NCI-H2196 (cell line): Measurements from ENCODE around the gene GRAMD1B.
"Not testable (repeated sequence)": the region's sequence is repeated elsewhere in the genome, so short reads cannot be mapped to it uniquely, and the experiment has no call there.

Experiments
- DNase-seq: peaks from one replicate; lab custom pipeline; 2025; ENCODE audit not compliant: unreplicated experiment; lab: John Stamatoyannopoulos, UW

GRAMD1B gene

GRCh38 chr11:123624974-123625373 lies 194.9 kb downstream of the GRAMD1B start:
- no peak for DNase-seq

- DNase-seq = no peak
These were observed 199.0 kb downstream of the GRAMD1B start for GRCh38 chr11:123628936-123629683.

- DNase-seq = no peak
These were observed 200.1 kb downstream of the GRAMD1B start for GRCh38 chr11:123630126-123630608.

- DNase-seq = no peak
These were observed 210.0 kb downstream of the GRAMD1B start for GRCh38 chr11:123640029-123640428.

DNA sequence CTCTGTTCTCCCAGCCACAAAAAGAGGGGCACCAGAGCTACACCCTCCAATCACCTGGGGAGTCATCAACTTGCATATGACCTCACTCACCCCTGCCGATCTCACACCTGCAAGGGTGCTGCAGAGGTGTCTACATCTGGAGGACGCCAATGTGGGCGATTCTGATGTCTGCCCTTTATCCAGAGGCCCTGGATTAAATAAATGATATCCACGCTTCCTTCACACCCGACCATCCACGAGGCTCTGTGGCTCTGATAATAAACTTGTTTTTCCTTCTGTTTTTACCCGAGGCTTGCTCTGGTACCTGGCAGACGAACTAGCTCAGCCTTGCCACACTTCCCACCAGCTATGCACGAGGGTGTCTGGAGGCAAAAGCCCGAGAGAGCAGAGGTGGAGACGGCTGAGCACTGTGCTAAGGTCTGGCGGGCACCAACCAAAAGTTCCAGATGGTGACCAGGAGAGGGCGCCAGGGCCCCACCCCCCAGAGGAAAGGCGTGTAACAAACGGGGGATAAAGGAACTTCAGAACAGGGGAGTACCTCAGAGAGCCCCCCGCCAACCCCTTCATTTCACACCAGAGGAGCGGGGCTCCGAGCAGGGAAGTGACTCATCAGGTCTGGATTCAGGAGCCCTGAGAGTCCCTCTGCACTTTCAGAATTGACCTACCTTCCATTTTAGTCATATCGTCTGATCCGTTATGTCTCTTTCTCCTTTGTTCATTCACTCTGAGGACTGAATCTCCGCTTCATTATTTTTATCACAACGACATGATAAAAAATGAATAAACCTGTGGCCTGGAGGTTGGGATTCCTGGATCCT lies 210.8 kb downstream of the GRAMD1B start:
- peak; percentile 19 for DNase-seq

GRCh38 chr11:123641495-123641840 lies 211.4 kb downstream of the GRAMD1B start:
- no peak for DNase-seq

DNA sequence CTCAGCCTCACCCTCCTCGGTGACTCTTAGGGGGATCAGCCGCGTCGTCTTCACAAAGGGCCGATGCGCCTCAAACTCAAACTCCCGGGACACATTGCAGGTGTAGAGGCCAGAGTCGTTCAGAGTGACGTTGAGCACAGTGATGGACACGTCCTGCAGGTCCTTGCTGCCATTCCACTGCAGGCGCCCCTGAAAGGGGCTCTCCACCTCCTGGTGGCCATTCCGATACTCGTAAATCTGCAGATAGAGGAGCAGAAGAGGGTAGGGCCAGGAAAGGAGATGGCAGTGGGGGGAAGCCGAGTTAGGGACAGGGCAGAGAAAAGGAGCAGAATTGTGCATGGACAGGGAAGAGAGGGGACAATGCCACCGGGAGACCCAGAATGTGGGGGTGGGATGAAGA lies 212.4 kb downstream of the GRAMD1B start:
- DNase-seq = no peak

GRCh38 chr11:123645286-123645975 lies 215.4 kb downstream of the GRAMD1B start:
- no peak for DNase-seq

DNA sequence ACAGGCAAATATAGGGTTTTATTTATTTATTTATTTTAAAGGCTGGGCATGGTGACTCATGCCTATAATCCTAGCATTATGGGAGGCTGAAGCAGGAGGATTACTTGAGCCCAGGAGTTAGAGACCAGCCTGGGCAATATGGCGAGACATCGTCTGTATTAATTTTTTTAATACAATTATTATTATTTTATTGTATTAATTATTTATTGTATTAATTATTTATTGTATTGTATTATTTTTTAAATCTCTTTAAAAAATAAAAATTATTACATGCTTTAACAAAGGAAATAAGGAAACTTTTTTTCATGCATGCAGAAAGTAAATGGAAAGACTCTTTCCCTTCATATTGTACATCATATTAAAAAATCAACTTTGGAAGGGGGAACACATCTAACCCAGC lies 220.8 kb downstream of the GRAMD1B start:
- no peak for DNase-seq

GRCh38 chr11:123652599-123652998 lies 222.5 kb downstream of the GRAMD1B start:
- DNase-seq = no peak

DNA sequence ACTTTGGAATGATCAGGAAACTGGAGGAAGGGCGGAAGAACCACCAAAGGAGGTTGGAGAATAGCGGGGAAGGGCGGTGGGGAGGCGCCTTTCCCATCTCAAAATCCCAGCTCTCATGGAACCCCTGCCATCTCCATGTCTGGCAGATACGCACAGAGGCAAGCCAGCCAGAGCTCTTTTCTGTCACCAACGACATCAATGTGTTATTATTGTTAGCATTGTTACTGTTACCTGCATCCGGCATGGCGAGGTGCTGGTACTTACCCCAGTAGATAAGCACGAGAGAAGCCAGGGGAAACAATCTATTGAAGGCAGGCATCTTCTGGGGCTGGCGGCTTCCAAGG lies 223.4 kb downstream of the GRAMD1B start:
- DNase-seq = no peak

DNA sequence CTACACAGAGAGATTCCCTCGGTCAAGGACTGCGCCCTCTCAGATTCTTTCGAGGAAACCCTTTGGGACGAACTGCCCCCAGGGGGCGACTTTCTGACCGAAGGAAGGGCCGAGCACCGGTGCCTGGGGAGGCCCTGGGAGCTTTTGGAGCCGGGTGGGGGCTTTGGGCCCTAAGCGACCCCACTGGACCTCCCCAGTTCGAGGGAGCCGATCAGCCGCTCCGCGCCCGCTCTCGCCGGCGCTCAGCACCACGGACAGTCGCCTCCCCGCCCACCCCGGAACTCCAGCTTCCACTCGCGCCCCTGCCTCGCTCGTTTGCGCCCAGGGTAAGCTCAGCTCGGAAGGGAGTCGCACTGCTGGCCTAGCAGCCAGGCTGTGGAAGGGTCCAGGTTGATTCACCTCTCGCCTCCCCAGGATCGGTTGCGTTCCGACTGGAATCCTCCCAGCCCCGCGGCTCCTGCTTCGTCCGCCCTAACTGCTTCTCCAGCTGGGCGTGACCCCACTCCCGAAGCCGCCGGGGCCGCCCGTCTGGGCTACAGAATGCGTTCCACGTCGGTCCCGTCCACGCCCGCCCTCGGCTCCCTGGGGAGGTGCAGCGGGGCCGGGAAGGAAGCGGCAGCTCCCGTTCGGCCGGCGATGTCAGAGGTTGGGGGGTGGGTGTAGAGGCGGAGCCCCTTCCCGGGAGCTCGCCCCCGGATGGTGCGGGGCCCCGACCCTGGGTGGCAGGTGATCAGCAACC lies 223.9 kb downstream of the GRAMD1B start:
- peak; percentile 42 for DNase-seq

GRCh38 chr11:123654566-123655081 lies 224.6 kb downstream of the GRAMD1B start, which contains the start of gene SCN3B:
Gene SCN3B (minus strand): TSS chr11:123654624. CDS start chr11:123653801, 823 bp downstream.
- peak; percentile 90 for DNase-seq

DNA sequence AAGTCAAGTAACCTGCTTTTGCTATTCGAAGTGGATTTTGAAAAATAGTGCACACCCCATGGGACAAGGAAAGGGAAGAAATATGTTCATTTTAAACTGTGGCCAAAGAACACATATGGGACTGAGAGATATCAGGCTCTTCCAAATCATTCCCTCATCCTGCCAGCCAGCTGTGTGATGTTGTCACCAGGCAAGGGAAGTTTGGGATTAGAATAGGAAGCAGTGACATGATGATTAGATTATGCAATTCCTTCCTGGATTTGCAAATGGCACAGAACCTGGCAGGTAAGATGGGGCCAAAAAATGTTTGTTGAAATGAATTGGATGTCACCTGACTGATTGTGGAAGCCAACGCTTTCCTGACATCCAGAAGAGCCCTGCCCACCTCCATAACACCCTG lies 229.2 kb downstream of the GRAMD1B start:
- DNase-seq = no peak

DNA sequence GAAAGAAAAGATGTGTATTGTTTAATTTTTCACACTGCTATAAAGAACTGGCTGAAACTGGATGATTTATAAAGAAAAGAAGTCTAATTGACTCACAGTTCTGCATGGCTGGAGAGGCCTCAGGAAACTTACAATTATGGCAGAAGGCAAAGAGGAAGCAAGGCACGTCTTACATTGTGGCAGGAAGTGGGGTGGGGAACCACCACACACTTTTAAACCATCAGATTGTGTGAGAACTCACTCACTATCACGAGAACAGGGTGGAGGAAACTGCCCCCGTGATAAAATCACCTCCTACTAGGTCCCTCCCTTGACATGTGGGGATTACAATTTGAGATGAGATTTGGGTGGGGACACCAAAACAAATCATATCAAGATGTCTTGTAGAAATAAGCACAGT lies 229.9 kb downstream of the GRAMD1B start:
- DNase-seq = not testable (repeated sequence)

DNA sequence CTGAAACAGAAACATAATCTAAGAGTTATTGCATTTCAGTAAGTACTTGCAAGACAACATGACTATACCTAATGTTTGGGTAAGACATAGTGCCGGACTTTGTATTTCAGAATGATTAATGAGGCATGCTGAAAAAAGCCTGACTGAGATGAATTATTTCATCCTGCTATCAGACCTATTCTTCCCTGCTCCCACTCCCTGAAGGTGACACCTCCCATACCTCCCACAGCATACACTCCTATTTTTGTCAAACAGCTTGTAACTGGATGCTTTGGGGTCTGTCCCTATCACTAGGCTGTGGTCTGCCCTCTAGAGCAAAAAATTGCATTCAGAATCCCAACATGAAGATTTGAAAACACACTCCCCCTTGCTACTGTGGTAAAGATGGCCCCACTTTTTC lies 235.2 kb downstream of the GRAMD1B start:
- no peak for DNase-seq

DNA sequence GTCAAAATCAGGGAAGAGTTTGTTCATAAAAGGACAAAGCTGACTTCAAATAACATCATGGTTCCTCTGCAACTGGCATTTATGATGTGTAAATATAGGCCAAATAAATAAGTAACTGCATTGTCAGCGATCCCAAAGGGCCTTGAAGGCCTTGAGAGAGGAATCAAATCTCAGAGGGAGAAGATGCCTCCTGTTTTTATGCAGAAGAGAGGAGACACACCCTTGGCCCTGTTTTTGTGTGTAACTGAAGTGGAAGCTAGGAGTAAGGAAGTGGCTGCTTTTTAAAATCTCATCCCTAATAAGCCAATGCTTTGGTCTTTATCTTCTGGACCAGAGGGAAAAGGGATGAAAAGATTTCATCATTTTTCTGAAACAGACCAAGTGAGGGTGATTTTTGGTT lies 240.0 kb downstream of the GRAMD1B start:
- DNase-seq = no peak

DNA sequence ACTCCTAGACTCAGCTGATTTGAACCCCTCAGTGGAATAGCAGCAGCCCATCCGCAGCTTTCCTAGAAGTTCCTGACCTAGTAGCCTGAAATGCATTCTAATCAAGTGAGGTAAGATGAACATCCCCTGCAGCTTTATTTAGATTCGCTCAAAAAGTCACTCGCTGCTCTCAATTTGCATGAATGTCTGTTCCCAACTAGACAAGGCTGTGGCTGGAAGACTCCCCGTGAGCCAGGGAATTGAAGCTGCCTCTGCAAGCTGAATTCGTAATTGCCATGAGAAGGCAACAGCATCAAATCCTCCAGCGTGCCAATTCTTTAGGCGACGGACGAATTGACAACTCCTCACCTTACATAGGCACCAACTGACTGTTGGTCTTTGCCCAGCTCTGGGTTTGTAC lies 241.5 kb downstream of the GRAMD1B start:
- DNase-seq = no peak

DNA sequence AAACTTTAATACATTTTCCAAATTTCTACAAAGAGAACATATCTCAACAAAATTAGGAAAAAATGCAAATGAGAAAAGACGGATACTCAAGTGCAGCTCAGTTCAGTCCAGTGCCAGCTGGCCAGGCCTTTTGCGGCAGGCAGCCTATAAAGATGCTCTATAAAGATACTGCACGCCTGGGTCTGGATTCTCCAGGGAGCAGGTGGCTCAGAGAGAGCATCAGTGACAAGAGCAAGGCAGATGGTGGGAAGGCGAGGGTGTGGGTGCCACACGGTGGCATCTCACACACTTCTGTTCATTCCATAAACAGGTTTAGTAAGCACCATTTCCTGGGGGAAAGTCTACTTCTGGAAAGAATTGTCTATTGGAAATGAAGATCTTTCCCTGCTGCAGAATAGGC lies 242.5 kb downstream of the GRAMD1B start:
- DNase-seq = no peak

- no peak for DNase-seq
These were observed 244.2 kb downstream of the GRAMD1B start for GRCh38 chr11:123674297-123674696.
